MM.1S (cell line): ENCODE measurements around the gene NRXN3.

ENCODE experiments used
- DNase-seq: peaks from one replicate; pipeline ENCODE4 v3.0.0-alpha.2; 2015
- H2AFZ ChIP-seq: fragments of 300-600 bp; sonication (generic); 2 replicates; pipeline ENCODE4 v1.6.0; 2016; ENCODE audit warnings: antibody characterized with exemption, low read length
- H3F3A ChIP-seq: fragments of 300-600 bp; sonication (generic); 2 replicates; pipeline ENCODE4 v1.6.1; 2016; ENCODE audit warnings: mild to moderate bottlenecking, antibody characterized with exemption, low read length, moderate library complexity, mixed read lengths; ENCODE audit not compliant: insufficient read depth
- H3K27ac ChIP-seq: fragments of 300-600 bp; sonication (generic); 2 replicates; pipeline ENCODE4 v1.5.1; 2016; ENCODE audit warnings: mild to moderate bottlenecking, low read length
- H3K27me3 ChIP-seq: fragments of 300-600 bp; sonication (generic); replicated peaks from 2 replicates; pipeline ENCODE4 v1.6.0; 2016; ENCODE audit warnings: low read length; ENCODE audit not compliant: insufficient read depth
- H3K36me3 ChIP-seq: fragments of 300-600 bp; sonication (generic); replicated peaks from 2 replicates; pipeline ENCODE4 v1.6.1; 2016; ENCODE audit warnings: mild to moderate bottlenecking, low read length, mixed read lengths; ENCODE audit not compliant: insufficient read depth
- H3K4me1 ChIP-seq: fragments of 300-600 bp; sonication (generic); 2 replicates; pipeline ENCODE4 v1.6.1; 2016; ENCODE audit warnings: low read length, mixed read lengths
- H3K4me2 ChIP-seq: fragments of 300-600 bp; sonication (generic); 2 replicates; pipeline ENCODE4 v1.6.0; 2016; ENCODE audit warnings: low read depth, low read length
- H3K4me3 ChIP-seq: fragments of 300-600 bp; sonication (generic); 2 replicates; pipeline ENCODE4 v1.5.1; 2016; ENCODE audit warnings: low read length, mixed read lengths
- H3K79me2 ChIP-seq: fragments of 300-600 bp; sonication (generic); 2 replicates; pipeline ENCODE4 v1.6.1; 2016; ENCODE audit warnings: mixed run types, low read length, mixed read lengths
- H3K9ac ChIP-seq: fragments of 300-600 bp; sonication (generic); 2 replicates; pipeline ENCODE4 v1.6.1; 2016; ENCODE audit warnings: low read length, mixed read lengths
- H3K9me2 ChIP-seq: fragments of 300-600 bp; sonication (generic); replicated peaks from 2 replicates; pipeline ENCODE4 v1.6.1; 2016; ENCODE audit warnings: mild to moderate bottlenecking, low read length, mixed read lengths; ENCODE audit not compliant: insufficient read depth
- H3K9me3 ChIP-seq: fragments of 300-600 bp; sonication (generic); replicated peaks from 2 replicates; pipeline ENCODE4 v1.6.1; 2016; ENCODE audit warnings: mild to moderate bottlenecking, low read length, mixed read lengths; ENCODE audit not compliant: insufficient read depth
- H4K20me1 ChIP-seq: fragments of 300-600 bp; sonication (generic); 2 replicates; pipeline ENCODE4 v1.6.1; 2016; ENCODE audit warnings: mild to moderate bottlenecking, low read length, moderate library complexity, mixed read lengths; ENCODE audit not compliant: insufficient read depth
- EZH2 ChIP-seq: fragments of 300-600 bp; sonication (generic); optimal IDR thresholded peaks from 2 replicates; pipeline ENCODE3; 2017; ENCODE audit warnings: low read depth, mild to moderate bottlenecking, antibody characterized with exemption, low read length, mixed read lengths
- EZH2phosphoT487 ChIP-seq: fragments of 300-600 bp; sonication (generic); IDR thresholded peaks from 2 replicates; pipeline ENCODE4 v1.6.1; 2018; ENCODE audit warnings: antibody characterized with exemption, low read length
- TF ChIP-seq, protein P1 (sequence below): fragments of 300-600 bp; sonication (generic); IDR thresholded peaks from 2 replicates; pipeline ENCODE4 v1.5.1; 2016; ENCODE audit warnings: antibody characterized with exemption, low read length, mixed read lengths

The NRXN3 gene

DNA sequence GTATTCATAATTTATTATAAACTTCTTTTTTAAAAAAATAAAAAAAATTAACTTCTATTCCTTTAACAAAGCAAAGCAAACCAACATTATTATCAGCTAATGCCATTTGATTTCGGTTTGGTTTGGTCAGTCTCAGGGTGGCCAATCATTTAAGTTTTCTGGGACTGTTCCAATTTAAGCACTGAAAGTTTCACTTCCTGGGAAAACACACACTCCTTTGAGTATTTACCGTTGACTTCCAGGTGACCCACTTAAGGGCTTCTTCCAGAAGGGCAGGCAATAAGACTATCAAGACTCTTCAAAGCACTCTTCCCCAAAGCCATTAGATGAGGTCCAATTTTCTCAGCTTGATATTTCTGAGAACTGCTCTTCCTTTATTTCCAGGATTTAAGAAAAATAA, 1187.1 kb downstream of the NRXN3 start:
- Histone ChIP-seq H2AFZ (no peak overlapping the region), H3K9me3 (no peaks in the 10 kb centered on the region), H3K4me3 (no peak overlapping the region), H3K4me1 (no peaks in the 10 kb centered on the region), H3K27ac (no peak overlapping the region), H3K9me2 (no peaks in the 10 kb centered on the region), H3K9ac (no peak overlapping the region), H4K20me1 (no peaks in the 10 kb centered on the region), H3K27me3 (no peaks in the 10 kb centered on the region), H3F3A (no peaks in the 10 kb centered on the region), H3K4me2 (no peak overlapping the region), H3K36me3 (no peaks in the 10 kb centered on the region), H3K79me2 (no peaks in the 10 kb centered on the region)
- no peak for DNase-seq
- TF ChIP-seq EZH2 (no peak), EZH2phosphoT487 (no peak)
- TF ChIP-seq, protein P1, sequence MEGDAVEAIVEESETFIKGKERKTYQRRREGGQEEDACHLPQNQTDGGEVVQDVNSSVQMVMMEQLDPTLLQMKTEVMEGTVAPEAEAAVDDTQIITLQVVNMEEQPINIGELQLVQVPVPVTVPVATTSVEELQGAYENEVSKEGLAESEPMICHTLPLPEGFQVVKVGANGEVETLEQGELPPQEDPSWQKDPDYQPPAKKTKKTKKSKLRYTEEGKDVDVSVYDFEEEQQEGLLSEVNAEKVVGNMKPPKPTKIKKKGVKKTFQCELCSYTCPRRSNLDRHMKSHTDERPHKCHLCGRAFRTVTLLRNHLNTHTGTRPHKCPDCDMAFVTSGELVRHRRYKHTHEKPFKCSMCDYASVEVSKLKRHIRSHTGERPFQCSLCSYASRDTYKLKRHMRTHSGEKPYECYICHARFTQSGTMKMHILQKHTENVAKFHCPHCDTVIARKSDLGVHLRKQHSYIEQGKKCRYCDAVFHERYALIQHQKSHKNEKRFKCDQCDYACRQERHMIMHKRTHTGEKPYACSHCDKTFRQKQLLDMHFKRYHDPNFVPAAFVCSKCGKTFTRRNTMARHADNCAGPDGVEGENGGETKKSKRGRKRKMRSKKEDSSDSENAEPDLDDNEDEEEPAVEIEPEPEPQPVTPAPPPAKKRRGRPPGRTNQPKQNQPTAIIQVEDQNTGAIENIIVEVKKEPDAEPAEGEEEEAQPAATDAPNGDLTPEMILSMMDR, result no peak

DNA sequence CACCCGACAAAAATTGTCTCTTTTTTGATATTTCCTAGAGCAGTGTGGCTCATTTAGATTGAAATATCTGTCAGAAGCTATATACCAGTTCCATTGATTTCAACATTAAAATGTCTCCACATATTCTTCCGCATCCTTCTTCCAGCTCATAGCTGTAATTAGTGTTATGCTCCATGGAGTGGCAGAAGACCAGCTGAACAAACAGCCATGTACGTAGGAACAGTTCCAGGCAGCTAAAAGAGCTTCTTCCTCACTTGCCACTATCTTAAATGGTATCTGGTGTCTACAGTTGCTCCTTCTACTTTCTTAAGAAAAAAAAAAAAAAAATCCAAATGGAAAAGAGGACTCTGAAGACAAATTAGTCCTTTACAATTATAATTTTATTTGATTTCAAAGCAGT, 1193.1 kb downstream of the NRXN3 start:
- no peak for DNase-seq
- H3K27ac ChIP-seq, result no peak overlapping the region
- no peaks in the 10 kb centered on the region for H4K20me1 ChIP-seq
- H3K9ac ChIP-seq, result no peak overlapping the region
- no peaks in the 10 kb centered on the region for H3K79me2 ChIP-seq
- H3K36me3 ChIP-seq, result no peaks in the 10 kb centered on the region
- no peaks in the 10 kb centered on the region for H3K27me3 ChIP-seq
- H3K4me1 ChIP-seq, result no peaks in the 10 kb centered on the region
- no peaks in the 10 kb centered on the region for H3K9me3 ChIP-seq
- TF ChIP-seq EZH2 (no peak), EZH2phosphoT487 (no peak)
- TF ChIP-seq, protein P1, result no peak
- no peak overlapping the region for H2AFZ ChIP-seq
- H3K9me2 ChIP-seq, result no peaks in the 10 kb centered on the region
- H3F3A ChIP-seq, result no peaks in the 10 kb centered on the region
- H3K4me2 ChIP-seq, result no peak overlapping the region
- no peak overlapping the region for H3K4me3 ChIP-seq

DNA sequence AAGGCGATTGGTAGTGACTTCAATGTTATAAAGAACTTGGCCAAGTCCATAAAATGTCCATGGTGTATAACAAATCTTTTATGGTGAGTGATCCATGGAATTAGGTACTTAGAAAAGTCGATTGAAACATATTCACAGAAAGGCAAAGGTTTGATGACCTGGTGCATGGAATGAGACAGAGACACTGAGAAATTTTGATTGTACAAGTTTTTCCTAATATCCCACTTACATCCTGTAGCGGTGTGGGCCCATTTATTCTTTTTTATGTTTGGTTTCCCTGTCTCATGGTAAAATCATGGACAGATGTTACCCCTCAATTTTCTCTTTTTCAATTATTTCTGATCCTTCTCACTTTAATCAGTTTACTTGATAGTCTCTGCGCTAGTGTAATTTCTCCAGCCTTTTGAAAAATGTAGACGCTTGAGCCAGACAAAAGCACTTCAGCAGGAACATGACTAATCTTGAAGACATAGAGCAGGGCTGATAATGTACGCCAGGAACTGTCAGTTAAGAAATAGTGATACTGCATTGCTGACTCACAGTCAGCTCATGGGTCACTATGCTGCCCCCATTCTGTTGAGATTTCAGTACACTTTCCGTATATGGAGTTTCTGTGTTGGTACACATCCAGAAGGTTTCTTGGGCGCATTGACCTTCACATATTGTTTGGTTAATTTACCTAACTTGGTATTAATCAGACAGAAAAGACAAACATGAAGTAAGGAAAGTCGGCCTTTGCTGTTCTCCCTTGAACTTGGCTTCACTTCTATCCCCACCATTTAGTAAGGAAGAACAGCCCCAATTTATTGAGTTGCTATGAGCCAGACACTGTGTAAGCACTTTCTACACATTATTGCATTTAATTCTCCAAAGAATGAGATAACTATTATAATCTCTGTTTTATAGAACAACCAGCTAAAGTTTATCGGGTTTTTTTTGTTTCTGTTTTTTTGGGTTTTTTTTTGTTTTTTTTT, 1199.5 kb downstream of the NRXN3 start:
- no peaks in the 10 kb centered on the region for H3K4me1 ChIP-seq
- no peak overlapping the region for H3K27ac ChIP-seq
- no peak overlapping the region for H2AFZ ChIP-seq
- H3K36me3 ChIP-seq, result no peaks in the 10 kb centered on the region
- H3K4me3 ChIP-seq, result no peak overlapping the region
- DNase-seq, result no peak
- TF ChIP-seq EZH2 (no peak), EZH2phosphoT487 (no peak)
- TF ChIP-seq, protein P1, result no peak
- H3F3A ChIP-seq, result no peaks in the 10 kb centered on the region
- no peaks in the 10 kb centered on the region for H4K20me1 ChIP-seq
- H3K27me3 ChIP-seq, result no peaks in the 10 kb centered on the region
- H3K79me2 ChIP-seq, result no peaks in the 10 kb centered on the region
- H3K9me3 ChIP-seq, result no peaks in the 10 kb centered on the region
- no peaks in the 10 kb centered on the region for H3K9me2 ChIP-seq
- H3K9ac ChIP-seq, result no peak overlapping the region
- H3K4me2 ChIP-seq, result no peak overlapping the region
